HG03039 (cell line): Measurements from ENCODE around the gene PRR35.

Experiments
- ATAC-seq: cut with Tn5 transposase; IDR thresholded peaks from one replicate; pipeline ENCODE4 v1.9.1; 2021; ENCODE audit warnings: mild to moderate bottlenecking, moderate library complexity; ENCODE audit not compliant: unreplicated experiment

Gene PRR35

GRCh38 chr16:527015-527903 is 32.9 kb upstream of the PRR35 start, which contains the start of gene CAPN15:
CAPN15 (plus strand) TSS chr16:527712; CDS start chr16:546839, 19,127 bp downstream.
- ATAC-seq = peak; percentile 64

GRCh38 chr16:528111-529011 is 31.8 kb upstream of the PRR35 start:
- ATAC-seq = peak; percentile 11

DNA sequence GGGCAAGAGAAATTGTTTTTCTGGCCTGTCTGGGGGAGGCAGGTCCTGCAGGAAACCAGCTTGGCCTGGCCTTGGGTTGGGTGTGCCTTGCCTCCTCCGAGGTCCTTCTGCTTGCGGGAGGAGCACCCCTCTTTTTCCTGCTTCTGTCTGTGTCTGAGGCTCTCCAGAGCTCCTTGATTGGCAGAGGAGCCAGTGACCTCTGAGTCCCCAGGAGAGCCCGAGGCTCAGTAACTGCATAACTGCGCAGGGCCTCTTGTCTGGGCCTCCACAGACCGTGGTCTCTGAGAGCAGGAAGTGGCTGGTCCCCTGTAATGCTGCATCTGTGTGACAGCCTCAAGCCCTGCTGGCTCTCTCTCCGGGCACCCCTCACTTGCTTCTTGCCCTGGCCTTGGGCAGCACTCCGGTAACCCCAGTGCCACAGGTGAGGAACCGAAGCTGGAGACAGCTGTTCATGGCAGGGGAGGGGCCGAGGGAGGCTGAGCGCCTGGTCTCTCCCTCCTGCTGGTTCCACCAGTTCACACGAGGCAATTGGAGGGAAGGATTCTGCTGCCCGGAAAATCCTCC is 31.1 kb upstream of the PRR35 start:
- ATAC-seq = no peak

DNA sequence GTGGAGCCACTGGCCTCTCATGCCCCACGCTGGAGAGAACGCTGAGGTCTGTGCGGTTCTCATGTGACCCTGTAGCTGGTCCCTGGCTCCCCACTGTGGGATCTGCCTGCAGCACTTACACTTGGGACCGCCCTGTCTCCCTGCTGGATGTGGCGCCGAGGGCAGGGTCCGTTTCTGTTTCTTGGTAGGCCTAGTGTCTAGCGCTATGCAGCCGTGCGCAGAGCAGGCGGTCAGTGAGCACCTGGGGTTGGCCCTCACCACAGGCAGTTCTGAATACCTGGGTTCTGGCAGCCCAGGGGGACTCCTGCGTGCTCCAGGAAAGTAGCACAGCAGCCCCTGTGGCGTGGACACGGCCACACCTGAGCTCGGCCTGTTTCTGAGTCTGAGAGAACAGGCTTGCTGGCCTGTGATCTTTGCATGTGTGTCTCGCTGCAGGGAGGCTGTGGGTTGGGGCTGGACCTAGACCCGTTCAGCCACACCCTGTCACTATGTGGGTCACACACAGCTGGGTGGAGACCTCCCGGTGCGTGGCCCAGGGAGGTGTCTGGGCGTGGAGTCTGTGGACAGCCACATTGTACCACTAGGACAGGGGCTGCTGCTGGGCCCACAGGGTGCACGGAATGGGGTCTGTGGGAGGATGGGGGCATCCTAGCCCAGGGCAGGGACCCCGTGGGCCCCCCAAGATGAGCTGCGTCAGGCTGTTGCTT is 29.9 kb upstream of the PRR35 start:
- no peak for ATAC-seq

DNA sequence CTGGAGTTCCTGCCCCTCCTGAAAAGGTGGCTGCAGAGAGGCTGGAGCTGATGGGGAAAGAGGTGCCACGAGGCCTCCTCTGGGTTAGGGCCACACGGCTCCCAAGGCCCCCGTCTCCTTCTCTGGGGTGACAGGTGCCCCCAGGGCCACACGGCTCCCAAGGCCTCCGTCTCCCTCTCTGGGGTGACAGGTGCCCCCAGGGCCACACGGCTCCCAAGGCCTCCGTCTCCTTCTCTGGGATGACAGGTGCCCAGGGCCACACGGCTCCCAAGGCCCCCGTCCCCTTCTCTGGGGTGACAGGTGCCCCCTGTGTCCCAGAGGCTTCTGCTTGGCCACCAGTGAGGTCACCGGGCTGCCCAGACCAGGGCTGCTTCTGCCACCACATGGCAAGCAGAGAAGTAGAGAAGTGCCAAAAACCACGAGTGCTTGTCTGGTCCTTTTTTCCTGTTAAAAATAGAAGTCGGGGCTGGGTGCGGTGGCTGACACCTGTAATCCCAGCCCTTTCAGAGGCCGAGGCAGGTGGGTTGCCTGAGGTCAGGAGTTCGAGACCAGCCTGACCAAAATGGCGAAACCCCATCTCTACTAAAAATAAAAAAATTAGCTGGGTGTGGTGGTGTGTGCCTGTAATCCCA is 28.6 kb upstream of the PRR35 start:
- ATAC-seq = no peak

DNA sequence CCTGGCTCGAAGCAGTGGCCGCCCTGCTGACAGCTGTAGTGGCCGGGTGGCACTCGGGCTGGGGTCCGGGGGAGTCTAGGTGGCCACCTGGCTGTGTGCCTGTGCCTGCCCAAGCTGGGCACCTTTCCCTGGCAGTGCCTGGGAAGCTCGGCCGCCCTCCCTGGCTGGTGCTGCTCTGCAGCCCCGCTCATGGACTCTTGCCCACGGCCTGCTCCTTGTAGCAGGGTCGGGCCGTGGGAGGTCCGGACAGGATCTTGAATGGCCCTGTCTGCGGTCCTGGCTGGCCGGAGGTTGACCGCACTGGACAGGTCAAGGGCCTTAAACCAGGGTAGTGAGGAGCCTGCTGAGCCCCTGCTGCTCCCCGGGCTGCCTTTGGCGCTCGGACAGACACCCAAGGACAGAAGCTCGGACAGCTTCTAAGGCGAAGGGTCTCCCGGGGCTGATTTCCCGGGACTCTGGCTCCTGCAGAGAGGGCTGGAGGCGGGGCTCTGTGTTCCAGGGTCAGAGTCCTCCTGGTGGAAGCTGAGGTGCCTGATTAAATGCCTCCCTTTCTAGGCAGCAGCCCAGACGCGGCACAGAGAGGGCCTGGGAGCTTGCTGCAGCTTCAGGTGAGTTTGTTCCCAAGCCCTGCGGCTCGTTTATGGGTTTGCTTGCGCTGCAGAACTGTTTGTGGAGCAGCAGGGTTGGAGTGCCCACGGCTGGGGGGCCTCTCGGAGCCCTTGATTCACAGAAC is 26.6 kb upstream of the PRR35 start:
- ATAC-seq = no peak

DNA sequence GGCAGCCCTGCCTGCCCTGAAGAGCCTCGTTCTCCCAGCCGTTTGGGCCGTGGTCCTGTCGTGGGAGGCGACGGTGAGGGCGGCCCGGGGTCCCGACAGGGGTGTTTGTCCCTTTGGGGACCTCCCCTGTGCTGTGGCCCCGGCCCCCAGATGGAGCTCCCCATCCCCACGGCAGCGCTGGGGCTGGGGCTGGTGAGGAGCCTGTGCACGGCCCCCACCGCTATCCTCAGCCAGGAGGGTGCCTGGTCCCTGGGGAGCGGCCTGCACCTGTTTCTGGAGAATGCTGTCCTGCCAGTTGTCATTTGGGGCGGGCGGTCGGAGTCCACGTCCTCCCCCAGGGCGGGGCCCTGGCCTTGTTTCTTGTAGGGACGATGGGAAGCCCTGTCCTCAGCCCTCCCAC is 26.1 kb upstream of the PRR35 start:
- ATAC-seq = no peak

DNA sequence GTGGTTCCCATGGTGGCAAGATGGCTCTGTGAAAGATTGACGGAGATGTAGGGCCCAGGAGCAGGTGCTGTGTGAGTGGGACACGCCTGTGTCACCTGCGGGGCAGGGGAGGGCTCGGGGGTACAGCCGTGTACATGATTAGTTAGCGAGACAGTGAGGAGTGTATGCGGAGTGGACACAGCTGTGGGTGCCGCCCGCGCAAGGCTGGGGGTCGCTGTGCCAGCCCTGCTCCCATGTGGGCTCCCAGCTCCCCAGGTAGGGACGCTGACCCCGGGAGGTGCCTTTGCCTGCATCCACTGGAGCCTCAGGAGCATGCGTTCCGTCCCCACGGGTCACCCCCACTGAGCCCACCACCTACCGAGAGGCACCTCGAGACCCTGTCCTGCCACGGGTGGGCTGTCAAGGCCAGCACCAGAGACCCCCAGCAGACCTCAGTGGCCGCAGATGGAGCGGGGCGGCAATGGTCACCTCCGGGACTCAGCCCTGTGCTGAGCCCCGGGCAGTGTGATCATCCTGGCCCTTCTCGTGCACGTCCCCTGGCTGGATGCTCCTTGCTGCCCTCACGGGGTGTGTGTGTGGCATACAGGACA is 25.2 kb upstream of the PRR35 start:
- no peak for ATAC-seq

DNA sequence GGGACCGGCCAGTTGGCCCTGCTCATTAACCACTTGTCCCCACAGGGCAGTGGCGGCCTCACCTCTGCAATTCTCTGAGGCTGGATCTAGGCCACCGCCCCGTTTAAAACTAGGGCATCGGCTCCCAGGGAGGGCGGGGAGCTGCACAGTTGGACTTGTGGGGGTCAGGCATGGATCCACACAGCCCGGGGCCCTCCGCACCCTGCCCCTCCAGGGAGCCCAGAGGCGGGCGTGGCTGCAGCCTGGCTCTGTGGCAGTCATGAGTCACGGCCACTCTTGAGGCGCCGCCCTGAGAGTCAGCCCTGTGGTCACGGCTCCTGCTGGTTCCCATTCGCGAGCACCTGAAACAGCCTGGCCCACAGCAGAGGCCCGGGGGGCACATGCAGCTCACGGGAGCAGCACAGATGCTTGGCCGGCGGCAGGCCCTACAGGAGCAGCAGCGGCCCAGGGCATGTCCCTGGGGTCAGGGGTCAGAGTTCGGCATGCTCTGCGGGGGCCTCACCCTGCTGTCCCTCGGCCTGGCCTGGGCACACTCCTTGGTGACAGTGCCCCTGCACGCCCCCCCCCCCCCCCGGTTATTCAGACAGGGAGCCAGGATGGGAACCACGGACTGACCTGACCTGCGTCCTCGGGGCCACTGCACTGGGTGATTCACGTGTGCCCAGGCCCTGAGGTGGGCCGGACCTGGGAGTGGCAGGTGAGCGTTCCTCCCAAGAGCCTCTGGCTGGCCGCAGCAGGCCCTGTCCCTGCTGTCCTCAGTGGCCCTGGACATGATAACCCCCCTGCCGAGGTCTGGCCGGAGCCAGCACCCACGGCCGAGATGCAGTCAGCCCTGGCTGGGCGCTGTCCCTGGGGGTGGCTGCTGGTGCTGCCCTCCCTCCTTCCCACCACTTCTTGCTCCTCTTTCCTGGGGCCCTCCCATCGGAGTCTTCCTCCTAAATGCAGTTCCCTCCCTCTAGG is 24.5 kb upstream of the PRR35 start:
- no peak for ATAC-seq

GRCh38 chr16:536746-537145 is 23.4 kb upstream of the PRR35 start:
- no peak for ATAC-seq

- ATAC-seq = no peak
Measured at GRCh38 chr16:537415-538335, 22.5 kb upstream of the PRR35 start.

DNA sequence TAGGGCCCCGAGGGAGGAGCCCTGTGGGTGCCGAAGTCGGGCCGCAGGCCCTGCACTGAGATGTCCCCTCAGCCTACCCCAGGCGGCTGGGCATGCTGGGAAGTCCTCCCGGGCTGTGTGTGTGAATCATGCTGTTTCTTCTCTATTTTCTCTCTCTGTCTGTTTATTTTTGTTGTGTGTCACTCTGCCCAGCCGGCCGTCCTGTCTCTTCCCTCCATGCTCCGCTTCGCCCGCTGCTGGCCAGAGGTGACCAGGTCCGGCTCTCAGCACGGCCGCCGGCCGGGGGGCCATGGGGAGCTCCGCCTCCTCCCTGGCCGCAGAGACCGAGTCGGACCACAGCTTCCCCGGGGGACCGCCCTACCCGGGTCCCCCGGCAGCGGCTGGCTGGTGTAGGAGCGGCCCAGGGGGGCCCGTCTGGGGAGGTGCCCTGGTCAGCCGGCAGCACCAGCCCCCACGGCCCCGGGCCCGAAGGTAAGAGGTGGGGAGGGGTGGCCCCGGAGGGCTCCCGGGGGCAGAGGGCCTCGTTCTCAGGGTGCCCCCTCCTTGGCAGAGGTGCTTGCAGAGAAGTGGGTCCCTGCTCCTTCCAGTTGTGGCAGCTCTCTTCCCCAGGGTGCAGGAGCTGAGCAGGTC is 20.2 kb upstream of the PRR35 start:
- ATAC-seq = no peak

DNA sequence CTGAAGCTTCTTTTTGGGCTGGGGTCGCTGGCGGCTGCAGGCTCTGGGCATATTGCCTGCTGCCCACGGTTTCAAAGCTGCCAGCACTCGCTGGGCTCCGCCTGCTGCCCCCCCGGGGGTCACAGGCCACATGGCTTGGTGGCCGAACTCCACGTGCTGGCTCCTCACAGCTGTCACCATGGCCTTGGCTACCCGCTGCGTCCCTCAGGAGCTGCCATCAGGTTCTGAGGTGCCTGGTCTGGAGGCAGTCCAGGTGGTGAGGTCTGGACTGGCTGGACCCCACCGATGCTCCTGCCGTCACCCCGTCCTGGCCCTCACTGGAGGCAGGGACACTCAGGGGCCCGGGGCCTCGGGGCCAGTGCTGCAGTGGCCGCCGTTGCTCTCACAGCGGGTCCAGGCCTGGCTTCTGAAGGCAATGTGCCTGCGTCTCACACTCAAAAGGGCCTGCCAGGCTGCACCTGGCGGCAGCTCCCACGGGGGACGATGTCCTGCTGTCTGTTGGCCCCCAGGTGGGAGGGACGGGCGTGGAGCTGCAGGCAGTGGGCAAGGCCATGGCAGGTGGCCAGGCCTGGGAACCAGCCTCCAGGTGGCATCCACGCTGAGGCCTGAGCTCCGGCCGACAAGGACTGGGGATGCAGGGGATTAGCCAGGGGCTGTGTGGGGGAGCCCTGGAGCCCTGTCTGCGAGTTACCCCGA is 19.4 kb upstream of the PRR35 start:
- ATAC-seq = no peak

GRCh38 chr16:543301-544164 is 16.7 kb upstream of the PRR35 start:
- ATAC-seq = no peak

DNA sequence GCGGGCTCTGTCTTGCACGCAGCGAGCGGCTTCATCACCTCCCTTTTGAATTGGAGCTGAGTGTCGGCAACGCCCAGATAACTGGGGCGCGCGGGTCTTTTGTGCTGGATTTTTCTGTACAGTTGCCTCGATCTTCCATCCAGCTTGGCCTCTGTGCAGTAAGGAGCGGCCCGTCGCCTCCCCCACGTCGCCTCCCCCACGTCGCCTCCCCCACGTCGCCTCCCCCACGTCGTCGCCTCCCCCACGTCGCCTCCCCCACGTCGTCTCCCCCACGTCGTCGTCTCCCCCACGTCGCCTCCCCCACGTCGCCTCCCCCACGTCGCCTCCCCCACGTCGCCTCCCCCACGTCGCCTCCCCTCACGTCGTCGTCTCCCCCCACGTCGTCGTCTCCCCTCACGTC is 15.7 kb upstream of the PRR35 start:
- no peak for ATAC-seq
